ENCODE measurements around the gene PIWIL4.

DNA sequence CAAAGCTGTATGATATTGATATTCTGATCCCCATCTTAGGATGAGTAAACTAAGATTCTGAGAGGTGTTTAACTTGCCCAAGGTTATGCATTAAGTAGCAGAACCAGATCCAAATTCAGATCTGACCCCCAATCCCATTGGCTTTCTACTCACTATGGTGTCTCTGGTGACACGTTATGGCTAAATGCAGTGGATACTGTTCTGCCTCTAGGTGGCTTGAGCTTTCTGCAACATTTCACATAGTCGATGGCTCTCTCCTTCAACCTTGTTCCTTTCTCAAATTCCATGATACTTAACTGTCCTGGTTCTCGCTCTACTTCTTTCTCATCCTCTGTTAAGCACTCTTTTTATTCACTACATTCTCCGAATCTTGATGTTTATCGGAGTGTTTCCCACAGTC is 45.5 kb upstream of the PIWIL4 start:
- TF ChIP-seq, protein P1, sequence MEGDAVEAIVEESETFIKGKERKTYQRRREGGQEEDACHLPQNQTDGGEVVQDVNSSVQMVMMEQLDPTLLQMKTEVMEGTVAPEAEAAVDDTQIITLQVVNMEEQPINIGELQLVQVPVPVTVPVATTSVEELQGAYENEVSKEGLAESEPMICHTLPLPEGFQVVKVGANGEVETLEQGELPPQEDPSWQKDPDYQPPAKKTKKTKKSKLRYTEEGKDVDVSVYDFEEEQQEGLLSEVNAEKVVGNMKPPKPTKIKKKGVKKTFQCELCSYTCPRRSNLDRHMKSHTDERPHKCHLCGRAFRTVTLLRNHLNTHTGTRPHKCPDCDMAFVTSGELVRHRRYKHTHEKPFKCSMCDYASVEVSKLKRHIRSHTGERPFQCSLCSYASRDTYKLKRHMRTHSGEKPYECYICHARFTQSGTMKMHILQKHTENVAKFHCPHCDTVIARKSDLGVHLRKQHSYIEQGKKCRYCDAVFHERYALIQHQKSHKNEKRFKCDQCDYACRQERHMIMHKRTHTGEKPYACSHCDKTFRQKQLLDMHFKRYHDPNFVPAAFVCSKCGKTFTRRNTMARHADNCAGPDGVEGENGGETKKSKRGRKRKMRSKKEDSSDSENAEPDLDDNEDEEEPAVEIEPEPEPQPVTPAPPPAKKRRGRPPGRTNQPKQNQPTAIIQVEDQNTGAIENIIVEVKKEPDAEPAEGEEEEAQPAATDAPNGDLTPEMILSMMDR (IDR thresholded peaks at IDR 0.05; ENCODE audit: control extremely low read depth in 1 of 3, insufficient read depth in 1 of 3, low read depth in 1 of 3, low read length in 3 of 3): peak in 2 of 3 experiments; percentile 60 to 73; a peak in 3 of 4 replicates
- TF ChIP-seq POLR2AphosphoS5 (IDR thresholded peaks at IDR 0.05; ENCODE audit: low read depth, low read length) (no peak), RFX5 (IDR thresholded peaks at IDR 0.05; ENCODE audit: borderline replicate concordance, low read depth, low read length) (no peak), TBP (IDR thresholded peaks at IDR 0.05; ENCODE audit: low read depth, low read length) (no peak), SIN3A (conservative IDR thresholded peaks at IDR 0.05 in 1 of 2, IDR thresholded peaks at IDR 0.05 in 1 of 2; ENCODE audit: low read depth in 1 of 2, low read length in 2 of 2) (no peak), EP300 (IDR thresholded peaks at IDR 0.05; ENCODE audit: borderline replicate concordance in 1 of 2, low read depth in 2 of 2, low read length in 2 of 2) (no peak), TAF1 (IDR thresholded peaks at IDR 0.05; ENCODE audit: low read depth, low read length) (no peak), SP1 (IDR thresholded peaks at IDR 0.05; ENCODE audit: low read depth, low read length) (no peak)
